ENCODE measurements around the gene ADCY10.
"Not testable (repeated sequence)": the region's sequence is repeated elsewhere in the genome, so short reads cannot be mapped to it uniquely, and the experiment has no call there.

DNA sequence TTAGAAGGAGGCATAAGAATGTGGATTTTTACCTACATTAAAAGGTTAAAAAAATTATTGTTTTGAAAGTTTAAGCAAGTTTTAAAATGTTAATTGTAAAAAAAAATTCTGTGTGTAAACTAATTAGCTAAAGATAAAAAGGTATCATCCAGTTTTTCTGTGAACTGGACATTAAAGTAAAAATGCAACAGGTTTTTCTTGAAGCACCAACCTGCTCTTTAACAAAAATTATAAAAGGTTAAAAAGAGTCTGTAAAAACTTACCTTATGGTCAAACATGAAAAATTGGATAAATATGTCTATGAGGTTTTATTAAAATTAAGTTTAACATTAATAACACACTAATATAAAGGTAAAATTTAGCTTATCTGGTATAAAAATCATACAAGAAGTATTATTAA lies 48.7 kb downstream of the ADCY10 start:
- TF ChIP-seq, protein P1, sequence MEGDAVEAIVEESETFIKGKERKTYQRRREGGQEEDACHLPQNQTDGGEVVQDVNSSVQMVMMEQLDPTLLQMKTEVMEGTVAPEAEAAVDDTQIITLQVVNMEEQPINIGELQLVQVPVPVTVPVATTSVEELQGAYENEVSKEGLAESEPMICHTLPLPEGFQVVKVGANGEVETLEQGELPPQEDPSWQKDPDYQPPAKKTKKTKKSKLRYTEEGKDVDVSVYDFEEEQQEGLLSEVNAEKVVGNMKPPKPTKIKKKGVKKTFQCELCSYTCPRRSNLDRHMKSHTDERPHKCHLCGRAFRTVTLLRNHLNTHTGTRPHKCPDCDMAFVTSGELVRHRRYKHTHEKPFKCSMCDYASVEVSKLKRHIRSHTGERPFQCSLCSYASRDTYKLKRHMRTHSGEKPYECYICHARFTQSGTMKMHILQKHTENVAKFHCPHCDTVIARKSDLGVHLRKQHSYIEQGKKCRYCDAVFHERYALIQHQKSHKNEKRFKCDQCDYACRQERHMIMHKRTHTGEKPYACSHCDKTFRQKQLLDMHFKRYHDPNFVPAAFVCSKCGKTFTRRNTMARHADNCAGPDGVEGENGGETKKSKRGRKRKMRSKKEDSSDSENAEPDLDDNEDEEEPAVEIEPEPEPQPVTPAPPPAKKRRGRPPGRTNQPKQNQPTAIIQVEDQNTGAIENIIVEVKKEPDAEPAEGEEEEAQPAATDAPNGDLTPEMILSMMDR (conservative IDR thresholded peaks at IDR 0.05 in 1 of 2, IDR thresholded peaks at IDR 0.05 in 1 of 2; ENCODE audit: low read depth in 1 of 2, low read length in 2 of 2): not testable (repeated sequence)
- not testable (repeated sequence) for TF ChIP-seq EZH2 (IDR thresholded peaks at IDR 0.05; ENCODE audit: low read length, missing control alignments)

Measured in fibroblast of lung (primary cell).